Measurements from ENCODE around the gene CLBA1.

Gene CLBA1

DNA sequence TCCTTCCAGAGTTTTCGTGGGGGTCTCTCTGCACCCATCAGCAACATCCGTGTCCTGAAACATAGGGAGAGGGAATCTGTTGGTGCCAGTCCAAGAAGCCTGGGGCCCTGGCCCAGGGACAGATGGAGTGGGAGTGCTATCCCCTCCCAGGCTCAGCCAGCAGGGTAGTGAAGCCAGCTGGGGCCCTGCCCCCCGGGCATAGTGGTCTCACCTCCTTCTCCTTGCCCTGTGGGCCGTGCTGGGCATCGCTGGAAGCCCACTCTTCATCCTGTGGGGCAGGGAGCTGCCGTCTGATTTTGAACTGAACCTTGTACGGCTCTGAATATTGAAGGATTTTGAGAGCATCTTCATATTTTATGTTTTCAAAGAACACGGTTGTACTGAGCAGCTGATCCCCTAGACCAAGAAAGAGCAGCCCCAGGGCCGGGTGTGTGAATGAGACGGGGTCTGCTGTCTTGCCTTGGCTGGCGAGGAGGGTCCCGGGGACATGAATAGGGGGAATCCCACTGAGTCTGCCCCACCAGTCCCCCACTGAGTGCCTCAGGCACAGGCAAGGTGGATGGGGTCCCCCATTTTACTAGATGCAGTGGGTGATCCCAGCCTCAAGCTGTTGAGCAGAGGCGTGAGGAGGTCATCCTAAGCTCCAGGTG lies 30.7 kb upstream of the CLBA1 start:
- TF ChIP-seq, protein P1, sequence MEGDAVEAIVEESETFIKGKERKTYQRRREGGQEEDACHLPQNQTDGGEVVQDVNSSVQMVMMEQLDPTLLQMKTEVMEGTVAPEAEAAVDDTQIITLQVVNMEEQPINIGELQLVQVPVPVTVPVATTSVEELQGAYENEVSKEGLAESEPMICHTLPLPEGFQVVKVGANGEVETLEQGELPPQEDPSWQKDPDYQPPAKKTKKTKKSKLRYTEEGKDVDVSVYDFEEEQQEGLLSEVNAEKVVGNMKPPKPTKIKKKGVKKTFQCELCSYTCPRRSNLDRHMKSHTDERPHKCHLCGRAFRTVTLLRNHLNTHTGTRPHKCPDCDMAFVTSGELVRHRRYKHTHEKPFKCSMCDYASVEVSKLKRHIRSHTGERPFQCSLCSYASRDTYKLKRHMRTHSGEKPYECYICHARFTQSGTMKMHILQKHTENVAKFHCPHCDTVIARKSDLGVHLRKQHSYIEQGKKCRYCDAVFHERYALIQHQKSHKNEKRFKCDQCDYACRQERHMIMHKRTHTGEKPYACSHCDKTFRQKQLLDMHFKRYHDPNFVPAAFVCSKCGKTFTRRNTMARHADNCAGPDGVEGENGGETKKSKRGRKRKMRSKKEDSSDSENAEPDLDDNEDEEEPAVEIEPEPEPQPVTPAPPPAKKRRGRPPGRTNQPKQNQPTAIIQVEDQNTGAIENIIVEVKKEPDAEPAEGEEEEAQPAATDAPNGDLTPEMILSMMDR (IDR thresholded peaks at IDR 0.05; ENCODE audit: low read length, missing control alignments): no peak
- no peak for DNase-seq (ENCODE audit: low read depth)

DNA sequence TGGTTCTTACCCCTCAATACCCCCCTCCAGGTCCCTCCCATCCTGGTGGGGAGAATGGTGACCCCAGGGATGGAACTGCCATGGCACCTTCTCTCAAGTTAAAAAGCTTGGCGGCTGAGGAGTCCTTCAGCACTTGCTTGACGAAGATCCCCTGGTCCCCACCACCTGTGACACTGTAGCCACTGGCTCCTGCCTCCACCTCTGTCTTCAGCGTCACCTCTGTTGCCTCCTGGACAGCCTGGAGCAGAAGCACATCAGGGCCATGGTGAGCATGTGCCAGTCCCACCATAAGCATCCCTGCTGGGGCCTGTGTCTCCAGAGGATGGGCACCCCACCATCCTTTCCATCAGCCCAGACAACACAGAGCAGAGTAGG lies 30.2 kb upstream of the CLBA1 start:
- TF ChIP-seq, protein P1 (IDR thresholded peaks at IDR 0.05; ENCODE audit: low read length, missing control alignments): no peak
- no peak overlapping the region for H3K4me3 ChIP-seq (replicated peaks; ENCODE audit: low read depth, low read length)
- no peak for DNase-seq (ENCODE audit: low read depth)

More for the DNA sequence above, 30.7 kb upstream of the CLBA1 start:
- no peak overlapping the region for H3K4me3 ChIP-seq (replicated peaks; ENCODE audit: low read depth, low read length)

DNA sequence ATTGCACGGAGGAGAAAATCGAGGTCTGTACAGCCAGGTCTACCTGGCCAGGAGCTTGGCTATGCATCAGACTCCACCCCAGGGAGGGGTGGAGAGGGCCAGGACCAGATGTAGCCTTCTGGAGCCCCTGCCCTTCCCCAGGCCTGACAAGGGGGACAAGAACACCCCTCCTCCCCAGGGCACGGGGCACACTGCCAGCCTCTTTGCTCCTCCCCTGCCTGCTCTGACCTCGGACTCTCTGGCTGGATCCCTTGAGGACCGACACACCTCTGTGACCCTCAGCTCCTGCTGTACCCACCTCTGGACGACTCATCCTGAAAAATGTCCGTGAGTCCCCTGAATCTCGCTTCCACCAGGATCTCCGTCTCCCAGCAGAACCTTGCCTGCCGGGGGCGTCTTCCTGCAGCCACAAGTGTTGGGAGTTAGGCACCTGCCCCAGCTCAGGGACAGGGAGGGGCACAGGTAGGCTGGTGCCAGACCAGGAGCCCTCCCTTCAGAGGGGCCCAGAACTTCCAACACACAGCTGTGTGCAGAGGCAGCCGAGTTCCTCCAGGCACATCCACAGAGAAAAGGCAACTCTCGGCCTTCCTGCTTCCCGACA lies 29.2 kb upstream of the CLBA1 start:
- no peak overlapping the region for H3K4me3 ChIP-seq (replicated peaks; ENCODE audit: low read depth, low read length)
- no peak for DNase-seq (ENCODE audit: low read depth)
- TF ChIP-seq, protein P1 (IDR thresholded peaks at IDR 0.05; ENCODE audit: low read length, missing control alignments): no peak

DNA sequence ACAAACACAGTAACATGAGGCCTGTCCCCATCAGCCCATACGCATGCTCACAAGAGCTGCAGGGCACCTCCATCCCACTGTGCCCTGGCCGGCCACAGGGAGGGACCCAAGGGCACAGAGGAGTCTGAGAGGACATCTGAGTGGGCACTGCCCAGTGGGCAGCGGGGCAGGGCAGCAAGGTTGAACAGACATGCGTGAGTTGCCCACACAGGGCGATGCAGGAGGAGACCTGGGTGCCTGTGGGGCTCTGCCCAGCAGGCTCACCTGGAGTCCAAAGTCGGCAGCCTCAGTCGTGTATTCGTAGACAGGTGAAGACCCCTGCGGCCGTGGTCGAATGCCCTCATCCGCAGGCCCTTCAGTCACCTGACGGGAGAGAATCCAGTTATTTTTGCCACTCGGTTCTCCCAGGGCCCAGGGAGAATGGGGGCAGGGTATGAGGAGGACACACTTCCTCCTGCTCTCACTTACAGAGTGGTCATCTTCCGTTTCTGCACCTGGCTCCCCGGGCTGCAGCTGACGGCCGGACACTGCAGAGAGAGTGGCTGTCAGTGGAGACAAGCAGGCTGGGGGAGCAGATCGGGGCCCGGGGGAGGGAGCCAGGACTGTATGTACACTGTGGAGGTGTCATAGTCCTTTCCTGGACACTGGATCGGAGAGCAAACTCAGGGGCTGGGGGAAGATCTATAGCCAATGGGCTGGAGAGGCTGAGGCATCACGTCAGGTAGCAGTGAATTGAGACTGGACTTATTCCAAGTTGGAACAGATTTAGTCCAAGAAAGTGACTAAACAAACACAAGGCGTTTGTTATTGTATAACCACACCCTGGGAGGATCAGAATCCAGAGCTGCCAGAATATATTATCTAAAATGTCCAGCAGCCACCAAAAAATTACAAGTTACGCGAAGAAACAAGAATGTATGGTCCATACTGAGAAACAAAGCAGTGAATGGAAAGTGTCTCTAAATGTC lies 28.2 kb upstream of the CLBA1 start:
- no peak for DNase-seq (ENCODE audit: low read depth)
- TF ChIP-seq, protein P1 (IDR thresholded peaks at IDR 0.05; ENCODE audit: low read length, missing control alignments): no peak
- no peak overlapping the region for H3K4me3 ChIP-seq (replicated peaks; ENCODE audit: low read depth, low read length)

DNA sequence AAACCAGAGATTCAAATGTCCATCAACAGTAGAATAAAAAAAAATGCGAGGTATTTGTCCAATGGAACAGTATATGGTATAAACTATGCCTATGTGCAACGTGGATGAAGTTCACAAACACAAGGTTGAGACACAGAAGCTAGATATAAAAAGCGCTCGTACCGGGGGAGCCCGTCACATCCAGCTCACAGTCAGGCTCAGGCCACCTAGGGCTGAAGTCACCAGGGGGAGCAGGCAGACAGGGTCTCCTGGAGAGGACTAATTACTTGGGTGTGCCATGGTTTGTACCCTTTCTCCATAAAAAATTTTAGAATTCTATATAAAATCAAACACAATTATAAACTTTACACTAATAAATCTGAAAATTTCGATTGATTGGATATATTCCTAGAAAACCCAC lies 21.0 kb upstream of the CLBA1 start:
- no peak overlapping the region for H3K4me3 ChIP-seq (replicated peaks; ENCODE audit: low read depth, low read length)
- no peak for DNase-seq (ENCODE audit: low read depth)
- TF ChIP-seq, protein P1 (IDR thresholded peaks at IDR 0.05; ENCODE audit: low read length, missing control alignments): no peak

DNA sequence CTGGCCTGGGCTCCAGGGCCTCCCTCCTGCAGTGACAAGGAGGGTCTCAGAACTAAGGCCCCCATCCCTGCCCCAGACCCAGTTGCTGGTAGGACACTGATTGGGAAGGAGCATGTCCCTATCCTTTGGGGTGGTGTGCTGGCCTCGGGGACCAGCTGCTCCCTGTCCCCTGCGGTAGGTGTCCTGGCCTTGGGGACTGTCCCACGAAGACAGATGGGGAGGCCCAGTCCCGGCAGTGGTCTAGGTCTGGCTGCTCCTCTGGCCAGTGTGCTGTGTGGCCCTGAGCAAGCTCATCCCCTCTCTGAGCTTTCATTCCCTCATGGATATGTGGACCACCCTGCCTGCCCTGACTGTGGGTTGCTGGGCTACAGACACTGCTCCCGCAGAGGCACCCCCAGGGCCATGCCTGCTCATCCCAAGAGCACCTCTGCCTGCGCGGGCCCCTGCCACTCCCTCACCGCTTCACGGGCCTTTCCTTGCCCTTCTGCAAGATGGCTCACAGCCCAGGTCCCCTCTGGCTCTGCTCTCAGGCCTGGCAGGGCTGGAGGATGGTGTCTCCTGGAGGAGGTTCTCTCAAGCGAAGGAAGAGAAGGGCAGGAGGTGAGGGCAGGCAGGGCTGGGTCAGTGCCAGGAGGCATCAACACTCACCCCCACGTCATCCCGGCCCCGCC lies 19.9 kb upstream of the CLBA1 start:
- TF ChIP-seq, protein P1 (IDR thresholded peaks at IDR 0.05; ENCODE audit: low read length, missing control alignments): no peak
- H3K4me3 ChIP-seq (replicated peaks; ENCODE audit: low read depth, low read length): no peak overlapping the region
- no peak for DNase-seq (ENCODE audit: low read depth)

All from fibroblast of pulmonary artery (primary cell).